ENCODE results near the gene RASGRF2. TPM values are rescaled to one million over a fixed set of nuclear protein-coding genes. Genes with fewer than 3 reads are reported as not detected.
"Not testable (repeated sequence)": the region's sequence is repeated elsewhere in the genome, so short reads cannot be mapped to it uniquely, and the experiment has no call there.

Gene RASGRF2
- total RNA-seq, 4 donors from 2014 or later, result 1.0 to 5.3 (median 1.8) TPM

DNA sequence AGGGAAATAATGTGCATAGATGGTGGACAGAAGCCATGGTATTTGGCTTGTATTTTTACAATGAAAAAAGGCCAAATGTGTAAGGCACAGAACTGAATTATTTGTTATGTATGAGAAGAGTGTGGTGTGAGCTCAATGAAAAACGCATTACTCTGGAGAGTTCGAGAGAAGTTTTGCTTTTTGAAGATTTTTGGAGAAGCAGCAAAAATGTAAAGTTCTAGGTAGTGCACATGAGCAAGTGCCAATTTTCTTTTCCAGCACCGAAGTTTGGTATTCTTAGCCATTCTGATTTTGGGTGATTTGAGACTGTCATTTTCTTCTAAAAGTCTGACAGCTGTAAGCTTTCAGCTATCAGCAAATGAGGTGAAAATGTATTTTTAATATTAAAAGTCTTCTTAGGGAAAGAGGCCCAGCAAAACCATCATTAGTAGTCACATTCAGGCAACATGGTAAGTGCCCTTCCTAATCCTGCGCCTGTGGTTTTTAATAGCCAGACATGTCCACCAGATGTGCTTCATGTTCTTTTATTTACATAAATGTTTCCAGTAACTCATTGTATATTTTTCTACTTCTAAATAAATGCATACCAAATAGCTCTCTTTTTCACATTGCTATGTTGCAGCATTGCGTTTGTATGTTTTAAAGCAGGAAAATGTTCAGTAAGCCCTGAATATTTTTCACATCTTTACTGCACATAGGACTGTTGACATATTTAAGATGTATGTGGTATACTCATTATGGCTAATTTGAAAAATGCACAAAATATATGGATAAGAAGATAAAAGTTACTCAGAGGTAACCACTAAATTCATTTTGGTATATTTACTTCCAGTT lies 50.4 kb downstream of the RASGRF2 start:
- TF ChIP-seq, protein P1, sequence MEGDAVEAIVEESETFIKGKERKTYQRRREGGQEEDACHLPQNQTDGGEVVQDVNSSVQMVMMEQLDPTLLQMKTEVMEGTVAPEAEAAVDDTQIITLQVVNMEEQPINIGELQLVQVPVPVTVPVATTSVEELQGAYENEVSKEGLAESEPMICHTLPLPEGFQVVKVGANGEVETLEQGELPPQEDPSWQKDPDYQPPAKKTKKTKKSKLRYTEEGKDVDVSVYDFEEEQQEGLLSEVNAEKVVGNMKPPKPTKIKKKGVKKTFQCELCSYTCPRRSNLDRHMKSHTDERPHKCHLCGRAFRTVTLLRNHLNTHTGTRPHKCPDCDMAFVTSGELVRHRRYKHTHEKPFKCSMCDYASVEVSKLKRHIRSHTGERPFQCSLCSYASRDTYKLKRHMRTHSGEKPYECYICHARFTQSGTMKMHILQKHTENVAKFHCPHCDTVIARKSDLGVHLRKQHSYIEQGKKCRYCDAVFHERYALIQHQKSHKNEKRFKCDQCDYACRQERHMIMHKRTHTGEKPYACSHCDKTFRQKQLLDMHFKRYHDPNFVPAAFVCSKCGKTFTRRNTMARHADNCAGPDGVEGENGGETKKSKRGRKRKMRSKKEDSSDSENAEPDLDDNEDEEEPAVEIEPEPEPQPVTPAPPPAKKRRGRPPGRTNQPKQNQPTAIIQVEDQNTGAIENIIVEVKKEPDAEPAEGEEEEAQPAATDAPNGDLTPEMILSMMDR (IDR thresholded peaks at IDR 0.05), result no peak
- TF ChIP-seq POLR2A (IDR thresholded peaks at IDR 0.05), result no peak
- DNase-seq (ENCODE audit: low spot score in 2 of 2), result no peak
- H3K4me3 ChIP-seq (ENCODE audit: low read depth, poor library complexity, severe bottlenecking), result no peak overlapping the region
- intact Hi-C loops (cut with DNase I; ENCODE audit: low total_unique reads), result no loop called here
- 76 to 78% methylated on average over 5 of the region's 5 CpGs for WGBS, 2 donors

DNA sequence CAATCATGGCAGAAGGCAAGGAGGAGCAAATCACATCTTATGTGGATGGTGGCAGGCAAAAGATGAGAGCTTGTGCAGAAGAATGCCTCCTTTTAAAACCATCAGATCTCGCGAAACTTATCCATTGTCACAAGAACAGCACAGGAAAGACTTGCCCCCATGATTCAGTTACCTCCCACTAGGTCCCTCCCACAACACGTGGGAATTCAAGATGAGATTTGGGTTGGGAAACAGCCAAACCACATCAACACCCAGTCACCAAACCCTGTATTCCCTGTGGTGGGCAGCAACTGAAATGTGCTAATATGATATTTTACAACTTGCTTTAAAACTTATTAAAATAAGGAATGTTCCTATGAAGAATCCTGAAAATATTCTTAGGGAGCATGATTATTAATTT lies 54.2 kb downstream of the RASGRF2 start:
- no peak overlapping the region for H3K4me3 ChIP-seq (ENCODE audit: low read depth, poor library complexity, severe bottlenecking)
- TF ChIP-seq, protein P1 (IDR thresholded peaks at IDR 0.05), result no peak
- no peak for DNase-seq (ENCODE audit: low spot score in 2 of 2)
- 63 to 72% methylated on average over 3 of the region's 3 CpGs for WGBS, 2 donors
- intact Hi-C loops (cut with DNase I; ENCODE audit: low total_unique reads), result no loop called here

DNA sequence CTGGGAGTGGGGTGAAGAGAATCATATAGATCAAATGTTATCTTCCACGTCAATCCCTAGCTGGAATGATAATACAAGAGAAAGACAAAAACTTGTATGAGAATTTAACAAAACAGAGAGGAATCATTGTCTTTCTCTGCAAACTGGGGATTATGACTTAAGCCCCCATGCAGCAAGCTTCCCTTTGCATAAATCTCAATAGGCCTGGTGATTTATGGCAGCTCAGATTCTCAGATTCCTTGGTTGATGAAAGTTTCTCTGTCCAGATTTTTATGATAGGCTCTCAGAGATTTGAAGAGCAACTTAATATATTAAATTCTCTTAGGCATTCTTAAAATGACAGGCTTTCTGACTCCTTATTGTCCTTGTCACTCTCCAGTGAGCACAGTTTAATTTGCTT lies 56.0 kb downstream of the RASGRF2 start:
- no peak overlapping the region for H3K4me3 ChIP-seq (ENCODE audit: low read depth, poor library complexity, severe bottlenecking)
- no peak for DNase-seq (ENCODE audit: low spot score in 2 of 2)
- 0 to 69% methylated on average over 1 of the region's 1 CpG for WGBS, 2 donors
- TF ChIP-seq, protein P1 (IDR thresholded peaks at IDR 0.05), result no peak
- TF ChIP-seq POLR2A (IDR thresholded peaks at IDR 0.05), result no peak
- intact Hi-C loops (cut with DNase I; ENCODE audit: low total_unique reads), result no loop called here

DNA sequence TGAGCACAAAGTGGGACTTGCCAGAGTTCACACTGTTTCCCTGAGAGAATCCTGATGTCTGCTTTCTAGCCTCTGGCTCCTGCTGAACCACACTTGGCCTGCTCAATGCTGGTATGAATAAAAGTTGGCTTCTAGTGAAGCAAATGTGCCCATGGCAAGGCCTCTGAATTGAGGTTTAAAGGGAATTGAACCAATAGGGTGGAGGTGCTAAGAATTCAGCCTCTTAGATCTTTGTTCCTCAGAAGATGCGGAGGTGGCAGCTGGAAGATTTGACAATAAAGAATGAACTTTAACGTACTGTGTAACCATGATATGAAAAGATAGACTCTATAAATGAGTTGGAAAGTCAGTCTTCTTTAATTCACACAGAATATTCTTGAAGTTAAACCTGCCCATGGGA lies 57.2 kb downstream of the RASGRF2 start:
- TF ChIP-seq, protein P1 (IDR thresholded peaks at IDR 0.05), result no peak
- no peak for TF ChIP-seq POLR2A (IDR thresholded peaks at IDR 0.05)
- no peak for DNase-seq (ENCODE audit: low spot score in 2 of 2)
- intact Hi-C loops (cut with DNase I; ENCODE audit: low total_unique reads), result no loop called here
- no peak overlapping the region for H3K4me3 ChIP-seq (ENCODE audit: low read depth, poor library complexity, severe bottlenecking)
- WGBS, 2 donors, result 61 to 75% methylated on average over 2 of the region's 2 CpGs

DNA sequence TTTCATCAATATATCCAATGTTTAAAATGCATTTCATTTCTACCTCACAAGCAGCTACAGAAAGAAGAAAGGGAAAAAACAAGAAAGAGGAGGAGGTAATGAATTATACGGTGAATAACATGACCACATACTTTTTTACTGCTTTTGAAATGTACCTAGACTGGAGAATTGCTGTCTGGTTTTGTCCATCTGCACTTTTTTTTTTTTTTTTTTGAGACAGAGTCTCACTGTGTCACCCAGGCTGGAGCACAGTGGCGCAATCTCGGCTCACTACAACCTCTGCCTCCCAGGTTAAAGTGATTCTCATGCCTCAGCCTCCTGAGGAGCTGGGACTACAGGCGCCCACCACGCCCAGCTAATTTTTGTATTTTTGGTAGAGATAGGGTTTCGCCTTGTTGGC lies 58.4 kb downstream of the RASGRF2 start:
- WGBS, 2 donors, result 89 to 98% methylated on average over 6 of the region's 6 CpGs
- H3K4me3 ChIP-seq (ENCODE audit: low read depth, poor library complexity, severe bottlenecking); DNase-seq (ENCODE audit: low spot score in 2 of 2); intact Hi-C loops (cut with DNase I; ENCODE audit: low total_unique reads): not testable (repeated sequence)

DNA sequence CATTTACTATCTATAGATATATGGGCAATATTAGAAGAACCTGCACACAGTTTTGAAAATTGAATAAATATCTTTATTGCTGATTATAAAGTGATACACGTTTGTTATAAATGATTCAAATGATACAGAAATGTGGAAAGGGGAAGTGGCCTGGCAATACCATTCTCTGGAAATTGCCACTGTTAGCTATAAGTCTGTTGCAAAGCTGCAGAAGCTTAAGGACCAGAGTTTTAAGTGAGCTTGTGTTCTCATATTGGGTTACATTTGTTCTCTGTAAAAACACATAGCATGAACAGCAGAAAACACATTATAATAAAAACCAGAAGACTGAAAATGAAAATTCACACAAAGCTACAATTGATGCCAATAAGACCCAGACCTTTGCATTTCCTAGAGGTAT lies 59.6 kb downstream of the RASGRF2 start:
- DNase-seq (ENCODE audit: low spot score in 2 of 2), result no peak
- TF ChIP-seq POLR2A (IDR thresholded peaks at IDR 0.05), result no peak
- TF ChIP-seq, protein P1 (IDR thresholded peaks at IDR 0.05), result no peak
- intact Hi-C loops (cut with DNase I; ENCODE audit: low total_unique reads), result no loop called here
- 47 to 50% methylated on average over 1 of the region's 1 CpG for WGBS, 2 donors
- no peak overlapping the region for H3K4me3 ChIP-seq (ENCODE audit: low read depth, poor library complexity, severe bottlenecking)
